ENCODE measurements around the gene RAMP1. TPM values are rescaled to one million over a fixed set of nuclear protein-coding genes. Genes with fewer than 3 reads are reported as not detected.

RAMP1 gene
- total RNA-seq = 1 to 10 TPM; 1.0 to 1.4 TPM

GRCh38 chr2:237859533-237860272 lies at the start of gene RAMP1:
RAMP1 (plus strand) TSS chr2:237859623; CDS start chr2:237859676, 53 bp downstream.
- no peak within 1 kb of the TSS for H3K27ac Mint-ChIP-seq
- ATAC-seq = peak; percentile 56
- peak within 1 kb of the TSS; percentile 46 for H3K4me3 Mint-ChIP-seq
- POLR2A ChIA-PET = no interaction called here
- H3K4me1 Mint-ChIP-seq (ENCODE audit: low read depth) = peaks cover 10% of the 10 kb centered on the region
- no peak for TF ChIP-seq CTCF (IDR thresholded peaks at IDR 0.05)
- DNase-seq = peak; percentile 15
- H3K36me3 Mint-ChIP-seq (ENCODE audit: low read depth) = no peaks in the 10 kb centered on the region
- no peaks in the 10 kb centered on the region for H3K9me3 Mint-ChIP-seq
- intact Hi-C loops (cut with micrococcal nuclease) = no loop called here
- CTCF ChIA-PET = interaction anchor here (1.2 kb wide), 1 partner anchor 27 kb away, joined by 3 read pairs; no protein-coding TSS in a partner anchor
- H3K27me3 Mint-ChIP-seq = peaks cover 41% of the 10 kb centered on the region

- Mint-ChIP-seq H3K4me3 (no peak overlapping the region), H3K36me3 (ENCODE audit: low read depth) (no peaks in the 10 kb centered on the region), H3K27me3 (no peaks in the 10 kb centered on the region), H3K9me3 (no peaks in the 10 kb centered on the region), H3K27ac (no peak overlapping the region), H3K4me1 (ENCODE audit: low read depth) (peaks cover 3% of the 10 kb centered on the region)
- ATAC-seq = peak; percentile 37
- TF ChIP-seq CTCF (IDR thresholded peaks at IDR 0.05) = no peak
- intact Hi-C loops (cut with micrococcal nuclease) = no loop called here
- POLR2A ChIA-PET = no interaction called here
- CTCF ChIA-PET = interaction anchor here (0.9 kb wide), 1 partner anchor 13 kb away, joined by 3 read pairs; no protein-coding TSS in a partner anchor
- DNase-seq = no peak
These were observed 43.8 kb upstream of the RAMP1 start for GRCh38 chr2:237815637-237816036.

- DNase-seq = no peak
- ChIA-PET POLR2A (no interaction called here), CTCF (no interaction called here)
- no peak for ATAC-seq
- Mint-ChIP-seq H3K27me3 (no peaks in the 10 kb centered on the region), H3K9me3 (no peaks in the 10 kb centered on the region), H3K27ac (no peak overlapping the region), H3K4me1 (ENCODE audit: low read depth) (peaks cover 3% of the 10 kb centered on the region), H3K36me3 (ENCODE audit: low read depth) (no peaks in the 10 kb centered on the region), H3K4me3 (no peak overlapping the region)
- TF ChIP-seq CTCF (IDR thresholded peaks at IDR 0.05) = no peak
- intact Hi-C loops (cut with micrococcal nuclease) = no loop called here
These were observed 42.9 kb upstream of the RAMP1 start for GRCh38 chr2:237816531-237816930.

GRCh38 chr2:237818066-237818473 lies 41.4 kb upstream of the RAMP1 start:
- TF ChIP-seq CTCF (IDR thresholded peaks at IDR 0.05) = no peak
- Mint-ChIP-seq H3K27me3 (no peaks in the 10 kb centered on the region), H3K36me3 (ENCODE audit: low read depth) (no peaks in the 10 kb centered on the region), H3K27ac (no peak overlapping the region), H3K9me3 (no peaks in the 10 kb centered on the region), H3K4me3 (no peak overlapping the region), H3K4me1 (ENCODE audit: low read depth) (peaks cover 3% of the 10 kb centered on the region)
- POLR2A ChIA-PET = no interaction called here
- CTCF ChIA-PET = no interaction called here
- DNase-seq (no peak), ATAC-seq (no peak)
- intact Hi-C loops (cut with micrococcal nuclease) = no loop called here

- DNase-seq (no peak), ATAC-seq (no peak)
- ChIA-PET POLR2A (no interaction called here), CTCF (interaction anchor here (1.1 kb wide), 1 partner anchor 104 kb away, joined by 3 read pairs; no protein-coding TSS in a partner anchor)
- H3K27ac Mint-ChIP-seq = no peak overlapping the region
- intact Hi-C loops (cut with micrococcal nuclease) = no loop called here
- no peak for TF ChIP-seq CTCF (IDR thresholded peaks at IDR 0.05)
- H3K9me3 Mint-ChIP-seq = no peaks in the 10 kb centered on the region
- H3K4me3 Mint-ChIP-seq = no peak overlapping the region
- no peaks in the 10 kb centered on the region for H3K36me3 Mint-ChIP-seq (ENCODE audit: low read depth)
- no peaks in the 10 kb centered on the region for H3K27me3 Mint-ChIP-seq
- peaks cover 3% of the 10 kb centered on the region for H3K4me1 Mint-ChIP-seq (ENCODE audit: low read depth)
These were observed 40.2 kb upstream of the RAMP1 start for GRCh38 chr2:237819231-237819630.
